Epithelial cell of proximal tubule (primary cell): ENCODE results near the gene TMEM131. TPM values are rescaled to one million over a fixed set of nuclear protein-coding genes. Genes with fewer than 3 reads are reported as not detected.

Source experiments
- DNase-seq: peaks from one replicate; pipeline ENCODE4 v3.0.0-alpha.2; 2011; ENCODE audit warnings: low read depth
- H3K4me3 ChIP-seq: 2 replicates; pipeline ENCODE4 v1.5.1; 2011; ENCODE audit warnings: low read depth, mild to moderate bottlenecking, low read length
- CTCF ChIP-seq: conservative IDR thresholded peaks from 2 replicates; pipeline ENCODE4 v1.5.1; 2012; ENCODE audit warnings: low read depth, mild to moderate bottlenecking, low read length
- total RNA-seq: library from RNA; depleted of rRNA; stranded (reverse); fragments of >200 nt; gene quantifications from 2 replicates; pipeline ENCODE4 v1.2.3, GENCODE V29; 2015

Gene TMEM131
- total RNA-seq, 1 donor from 2014 or later: 16.0 TPM

DNA sequence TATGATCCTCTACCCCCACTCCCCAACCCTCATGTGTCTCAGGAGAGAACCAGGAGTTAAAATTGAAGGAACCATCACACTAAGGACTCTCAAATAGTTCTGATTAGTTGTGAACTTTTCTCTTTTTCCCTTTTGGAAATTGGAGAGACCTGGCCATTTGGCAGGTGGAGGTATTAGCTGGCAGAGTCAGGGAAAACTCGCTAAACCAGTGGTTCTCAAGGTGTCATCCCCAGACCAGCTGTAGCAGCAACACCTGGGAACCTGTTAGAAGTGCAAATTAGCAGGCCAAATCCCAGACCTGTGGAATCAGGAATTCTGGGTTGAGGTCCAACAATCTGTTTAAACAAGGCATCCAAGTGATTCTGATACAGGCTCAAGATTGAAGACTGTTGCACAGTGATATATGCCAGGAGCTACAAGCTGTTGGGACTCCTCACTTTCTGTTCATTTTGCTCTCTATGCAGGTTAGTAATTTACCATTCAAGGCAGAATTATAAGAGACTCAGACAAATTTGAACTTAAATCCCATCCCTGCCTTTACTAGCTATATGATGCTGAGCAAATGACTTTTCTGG, 2.8 kb upstream of the TMEM131 start:
- no peak overlapping the region for H3K4me3 ChIP-seq
- DNase-seq: no peak
- no peak for TF ChIP-seq CTCF

GRCh38 chr2:97997784-97998392, 2.1 kb upstream of the TMEM131 start:
- no peak for DNase-seq
- H3K4me3 ChIP-seq: no peak overlapping the region
- TF ChIP-seq CTCF: no peak

GRCh38 chr2:97996679-97997078, 931 bp upstream of the TMEM131 start:
- H3K4me3 ChIP-seq: peak overlapping the region; percentile 62
- DNase-seq: no peak
- no peak for TF ChIP-seq CTCF

GRCh38 chr2:97995026-97995733, 568 bp downstream of the TMEM131 start:
- DNase-seq: no peak
- peak overlapping the region; percentile 62 for H3K4me3 ChIP-seq
- no peak for TF ChIP-seq CTCF

DNA sequence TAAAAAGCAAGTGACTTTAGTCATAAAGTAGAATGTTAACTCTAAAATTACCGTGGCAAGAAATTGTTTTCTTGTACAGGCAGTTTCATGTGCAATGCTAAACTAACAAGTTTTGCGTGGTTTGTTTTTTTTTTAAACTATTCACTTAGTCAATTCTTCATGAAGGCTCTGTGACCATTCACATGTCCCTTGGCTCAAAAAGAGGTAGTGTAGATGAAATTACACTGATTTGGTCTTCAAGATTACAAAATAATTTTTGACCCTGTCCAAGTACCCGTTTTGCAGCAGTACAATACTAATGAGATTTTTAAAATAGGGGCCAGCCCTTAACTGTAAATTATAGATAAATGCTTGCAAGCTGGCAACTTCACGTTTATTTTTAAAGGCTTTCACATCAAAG, 1.3 kb downstream of the TMEM131 start:
- DNase-seq: no peak
- TF ChIP-seq CTCF: no peak
- H3K4me3 ChIP-seq: peak overlapping the region; percentile 62

DNA sequence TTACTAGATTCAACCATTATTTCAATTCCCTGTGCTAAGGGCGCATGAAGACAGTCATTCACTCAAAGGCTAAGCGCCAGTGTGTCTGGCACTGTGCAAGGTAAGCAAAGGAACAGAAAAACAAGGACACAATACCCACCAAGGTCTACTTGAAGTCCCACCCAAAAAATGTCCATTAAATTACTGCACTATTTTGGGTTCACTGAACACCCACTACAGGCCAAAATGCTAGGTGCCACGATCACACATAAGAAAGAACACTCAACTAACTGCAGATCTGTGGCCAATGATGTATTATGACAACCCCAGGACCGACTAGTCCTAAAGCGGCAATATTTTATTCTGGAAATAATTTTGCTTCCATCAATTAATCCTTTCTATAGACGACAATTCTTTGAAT, 1.8 kb downstream of the TMEM131 start:
- peak overlapping the region; percentile 62 for H3K4me3 ChIP-seq
- DNase-seq: no peak
- no peak for TF ChIP-seq CTCF
